Epithelial cell of esophagus (primary cell): ENCODE measurements around the gene C6orf89.

Experiments used
- DNase-seq: peaks from one replicate; pipeline ENCODE4 v3.0.0; 2010; ENCODE audit warnings: low read depth
- H3K4me3 ChIP-seq: 2 replicates; pipeline ENCODE4 v1.5.1; 2011; ENCODE audit warnings: mild to moderate bottlenecking, low read length, control low read depth
- TF ChIP-seq, protein P1 (sequence below): IDR thresholded peaks from 2 replicates; pipeline ENCODE4 v1.5.1; 2011; ENCODE audit warnings: low read depth, mild to moderate bottlenecking, low read length, control low read depth, inconsistent platforms; ENCODE audit not compliant: insufficient read depth; ENCODE audit errors: missing control alignments

The C6orf89 gene

DNA sequence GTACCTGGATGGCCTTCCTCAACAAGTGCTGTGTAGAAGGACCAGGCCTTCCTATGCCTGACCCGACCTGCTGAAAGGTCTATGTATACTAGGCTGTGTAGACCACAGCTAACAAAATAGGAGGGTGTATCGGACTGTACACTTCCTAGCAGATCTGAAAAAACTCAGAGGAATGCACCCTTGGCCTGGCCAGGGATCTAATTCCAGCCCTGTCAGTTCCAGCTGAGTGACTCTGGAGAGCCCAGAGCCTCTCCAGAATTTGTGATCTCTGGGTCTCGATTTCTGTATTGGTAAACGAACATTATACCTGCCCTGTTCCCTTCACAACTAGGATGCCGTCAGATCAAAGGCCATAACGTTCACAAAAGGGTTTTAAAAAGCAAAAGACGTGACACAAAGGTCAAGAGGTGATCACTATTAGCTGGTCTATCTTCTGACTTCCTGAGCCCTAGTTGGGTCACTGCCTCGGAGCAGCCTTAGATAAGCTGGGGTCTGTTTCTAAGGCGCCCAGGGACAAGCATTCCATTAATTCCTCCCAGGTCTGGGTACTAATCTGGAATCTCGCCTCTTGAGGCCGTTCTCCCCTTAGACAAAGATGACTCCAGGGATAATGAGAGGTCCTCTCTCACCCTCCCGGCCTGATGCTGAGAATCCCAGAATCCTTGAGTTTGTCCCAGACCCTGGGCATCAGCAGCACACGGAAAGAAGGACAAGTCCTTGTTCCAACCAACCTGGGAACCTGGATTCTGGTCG, 86.3 kb downstream of the C6orf89 start:
- no peak for DNase-seq
- TF ChIP-seq, protein P1, sequence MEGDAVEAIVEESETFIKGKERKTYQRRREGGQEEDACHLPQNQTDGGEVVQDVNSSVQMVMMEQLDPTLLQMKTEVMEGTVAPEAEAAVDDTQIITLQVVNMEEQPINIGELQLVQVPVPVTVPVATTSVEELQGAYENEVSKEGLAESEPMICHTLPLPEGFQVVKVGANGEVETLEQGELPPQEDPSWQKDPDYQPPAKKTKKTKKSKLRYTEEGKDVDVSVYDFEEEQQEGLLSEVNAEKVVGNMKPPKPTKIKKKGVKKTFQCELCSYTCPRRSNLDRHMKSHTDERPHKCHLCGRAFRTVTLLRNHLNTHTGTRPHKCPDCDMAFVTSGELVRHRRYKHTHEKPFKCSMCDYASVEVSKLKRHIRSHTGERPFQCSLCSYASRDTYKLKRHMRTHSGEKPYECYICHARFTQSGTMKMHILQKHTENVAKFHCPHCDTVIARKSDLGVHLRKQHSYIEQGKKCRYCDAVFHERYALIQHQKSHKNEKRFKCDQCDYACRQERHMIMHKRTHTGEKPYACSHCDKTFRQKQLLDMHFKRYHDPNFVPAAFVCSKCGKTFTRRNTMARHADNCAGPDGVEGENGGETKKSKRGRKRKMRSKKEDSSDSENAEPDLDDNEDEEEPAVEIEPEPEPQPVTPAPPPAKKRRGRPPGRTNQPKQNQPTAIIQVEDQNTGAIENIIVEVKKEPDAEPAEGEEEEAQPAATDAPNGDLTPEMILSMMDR = no peak
- H3K4me3 ChIP-seq = no peak overlapping the region

DNA sequence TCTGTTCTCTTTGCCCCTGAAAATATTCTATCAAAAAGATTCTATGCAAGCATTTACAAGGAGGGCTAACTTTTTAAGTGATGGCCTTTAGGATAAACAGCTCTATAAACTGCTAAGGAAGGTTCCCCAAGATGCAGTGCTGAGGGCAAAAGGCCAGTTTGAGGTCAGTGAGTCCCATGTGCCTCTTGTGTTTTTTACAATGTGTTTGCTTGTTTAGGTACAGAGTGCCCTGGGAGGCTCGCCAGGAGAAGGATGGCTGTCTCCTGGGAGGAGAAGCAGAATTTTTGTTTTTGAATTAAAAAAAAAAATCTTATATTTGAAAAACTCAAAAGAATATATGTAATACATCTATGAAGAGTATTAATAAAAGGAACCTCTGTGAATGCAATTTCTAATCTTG, 87.4 kb downstream of the C6orf89 start:
- no peak overlapping the region for H3K4me3 ChIP-seq
- TF ChIP-seq, protein P1 = no peak
- DNase-seq = no peak

DNA sequence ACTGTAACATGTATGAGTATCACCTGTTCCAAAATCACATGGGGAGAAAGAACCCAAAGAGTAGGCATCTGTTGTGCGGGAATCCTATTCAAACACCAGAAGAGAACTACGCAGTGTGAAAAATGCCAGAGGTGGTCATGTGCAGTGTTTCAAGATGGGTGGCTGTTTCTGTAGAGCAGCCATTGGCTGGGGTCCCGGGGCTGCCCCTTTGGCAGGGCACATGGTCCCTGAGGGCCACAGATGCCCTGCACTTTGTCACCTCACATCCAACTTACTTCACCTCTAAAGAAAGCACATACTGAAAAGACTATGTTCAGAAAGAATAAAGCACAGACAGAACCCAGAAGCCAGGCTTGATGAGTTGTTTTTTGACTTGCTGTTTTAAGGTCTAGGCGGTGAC, 87.9 kb downstream of the C6orf89 start:
- TF ChIP-seq, protein P1 = no peak
- DNase-seq = no peak
- H3K4me3 ChIP-seq = no peak overlapping the region

GRCh38 chr6:36975231-36976006, 89.7 kb downstream of the C6orf89 start:
- TF ChIP-seq, protein P1 = no peak
- no peak overlapping the region for H3K4me3 ChIP-seq
- DNase-seq = no peak

GRCh38 chr6:36976007-36976264, 90.2 kb downstream of the C6orf89 start:
- TF ChIP-seq, protein P1 = no peak
- no peak overlapping the region for H3K4me3 ChIP-seq
- DNase-seq = no peak

GRCh38 chr6:36976509-36976908, 90.8 kb downstream of the C6orf89 start:
- TF ChIP-seq, protein P1 = no peak
- no peak for DNase-seq
- no peak overlapping the region for H3K4me3 ChIP-seq

DNA sequence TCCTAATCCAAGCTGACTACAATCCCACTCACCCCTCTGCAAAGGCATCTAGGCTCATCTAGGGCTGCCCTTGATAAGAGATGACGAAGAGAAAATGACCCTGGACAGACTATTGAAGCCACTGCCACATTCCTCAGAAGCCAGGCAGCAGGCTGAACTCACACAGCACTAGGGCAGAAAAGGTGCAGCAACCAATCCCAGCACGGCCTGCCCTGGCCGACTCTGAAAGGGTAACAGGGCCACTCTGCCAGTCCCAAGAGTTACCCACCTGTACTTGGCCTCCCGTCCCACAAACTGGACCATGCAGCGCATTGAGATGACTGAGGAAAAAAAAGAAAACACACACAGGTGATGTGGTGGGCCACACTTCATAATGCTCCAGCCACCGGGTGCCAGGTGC, 91.2 kb downstream of the C6orf89 start:
- TF ChIP-seq, protein P1 = no peak
- DNase-seq = no peak
- no peak overlapping the region for H3K4me3 ChIP-seq
